Mesothelial cell of epicardium (in vitro differentiated cells): ENCODE results near the gene KRTAP4-6. TPM values are rescaled to one million over a fixed set of nuclear protein-coding genes. Genes with fewer than 3 reads are reported as not detected.
"Not testable (repeated sequence)": the region's sequence is repeated elsewhere in the genome, so short reads cannot be mapped to it uniquely, and the experiment has no call there.

ENCODE experiments used
- DNase-seq, 2 experiments: peaks; one replicate each; pipeline ENCODE4 v3.0.0; 2021; ENCODE audit warnings: low spot score in 2 of 2; ENCODE audit not compliant: unreplicated experiment in 2 of 2
- H3K27ac Mint-ChIP-seq: 2 replicates; pipeline ENCODE4 v1.8.0; 2021; ENCODE audit warnings: mixed read lengths
- H3K27me3 Mint-ChIP-seq: 2 replicates; pipeline ENCODE4 v1.8.0; 2021; ENCODE audit warnings: low read depth, mixed read lengths
- H3K36me3 Mint-ChIP-seq: 2 replicates; pipeline ENCODE4 v1.8.0; 2021; ENCODE audit warnings: mixed read lengths
- H3K4me1 Mint-ChIP-seq: 2 replicates; pipeline ENCODE4 v1.8.0; 2021; ENCODE audit warnings: mixed read lengths
- H3K4me3 Mint-ChIP-seq: 2 replicates; pipeline ENCODE4 v1.8.0; 2021; ENCODE audit warnings: mild to moderate bottlenecking, moderate library complexity, mixed read lengths
- H3K9me3 Mint-ChIP-seq: 2 replicates; pipeline ENCODE4 v1.8.0; 2021; ENCODE audit warnings: mixed read lengths
- CTCF ChIP-seq: fragments of 200-600 bp; sonication (generic); IDR thresholded peaks from one replicate; pipeline ENCODE4 v1.5.0; 2021; ENCODE audit warnings: antibody characterized with exemption; ENCODE audit not compliant: unreplicated experiment
- total RNA-seq: library from RNA; stranded (reverse); gene quantifications from 3 replicates; pipeline ENCODE4 v1.2.1, GENCODE V29; 2021

Gene KRTAP4-6
- total RNA-seq, 1 donor from 2014 or later = not detected

GRCh38 chr17:41126412-41126811 is 13.9 kb downstream of the KRTAP4-6 start:
- peaks cover 4% of the 10 kb centered on the region for H3K27me3 Mint-ChIP-seq

GRCh38 chr17:41125064-41125463 is 15.3 kb downstream of the KRTAP4-6 start:
- H3K4me1 Mint-ChIP-seq = peaks cover 12% of the 10 kb centered on the region
- no peak for TF ChIP-seq CTCF
- no peak overlapping the region for H3K27ac Mint-ChIP-seq
- peaks cover 2% of the 10 kb centered on the region for H3K36me3 Mint-ChIP-seq
- DNase-seq = no peak
- H3K4me3 Mint-ChIP-seq = no peak overlapping the region
- H3K9me3 Mint-ChIP-seq = peaks cover 27% of the 10 kb centered on the region
- H3K27me3 Mint-ChIP-seq = peaks cover 4% of the 10 kb centered on the region

More at GRCh38 chr17:41126412-41126811, 13.9 kb downstream of the KRTAP4-6 start:
- H3K4me3 Mint-ChIP-seq = no peak overlapping the region
- H3K27ac Mint-ChIP-seq = no peak overlapping the region
- H3K4me1 Mint-ChIP-seq = peaks cover 11% of the 10 kb centered on the region
- no peak for DNase-seq
- H3K9me3 Mint-ChIP-seq = peaks cover 27% of the 10 kb centered on the region
- no peak for TF ChIP-seq CTCF
- H3K36me3 Mint-ChIP-seq = peaks cover 2% of the 10 kb centered on the region

- H3K4me3 Mint-ChIP-seq, H3K36me3 Mint-ChIP-seq, H3K27ac Mint-ChIP-seq, H3K27me3 Mint-ChIP-seq, DNase-seq: not testable (repeated sequence)
- Mint-ChIP-seq H3K4me1 (peaks cover 16% of the 10 kb centered on the region), H3K9me3 (peaks cover 19% of the 10 kb centered on the region)
These were observed 16.4 kb downstream of the KRTAP4-6 start, which contains the start of gene KRTAP4-12 for GRCh38 chr17:41123991-41124371. Gene KRTAP4-12 (minus strand): TSS chr17:41124182. CDS start chr17:41124122, 60 bp downstream.

GRCh38 chr17:41123292-41123990 is 16.9 kb downstream of the KRTAP4-6 start:
- not testable (repeated sequence) for H3K36me3 Mint-ChIP-seq, H3K27me3 Mint-ChIP-seq, H3K4me3 Mint-ChIP-seq, DNase-seq, H3K27ac Mint-ChIP-seq
- Mint-ChIP-seq H3K4me1 (peaks cover 20% of the 10 kb centered on the region), H3K9me3 (peaks cover 15% of the 10 kb centered on the region)

GRCh38 chr17:41121742-41122141 is 18.6 kb downstream of the KRTAP4-6 start:
- Mint-ChIP-seq H3K27me3 (peaks cover 10% of the 10 kb centered on the region), H3K4me1 (peaks cover 28% of the 10 kb centered on the region), H3K9me3 (peaks cover 10% of the 10 kb centered on the region), H3K27ac (no peak overlapping the region), H3K36me3 (no peaks in the 10 kb centered on the region), H3K4me3 (no peak overlapping the region)
- DNase-seq = no peak
- no peak for TF ChIP-seq CTCF

GRCh38 chr17:41119696-41120690 is 20.4 kb downstream of the KRTAP4-6 start:
- H3K36me3 Mint-ChIP-seq, DNase-seq, H3K4me3 Mint-ChIP-seq, H3K9me3 Mint-ChIP-seq: not testable (repeated sequence)
- H3K27ac Mint-ChIP-seq = peak overlapping the region; percentile 62
- H3K4me1 Mint-ChIP-seq = peaks cover 44% of the 10 kb centered on the region
- peaks cover 10% of the 10 kb centered on the region for H3K27me3 Mint-ChIP-seq

GRCh38 chr17:41118721-41119120 is 21.6 kb downstream of the KRTAP4-6 start:
- no peak for TF ChIP-seq CTCF
- H3K9me3 Mint-ChIP-seq = peaks cover 5% of the 10 kb centered on the region
- no peaks in the 10 kb centered on the region for H3K36me3 Mint-ChIP-seq
- peaks cover 10% of the 10 kb centered on the region for H3K27me3 Mint-ChIP-seq
- no peak overlapping the region for H3K4me3 Mint-ChIP-seq
- no peak overlapping the region for H3K27ac Mint-ChIP-seq
- peaks cover 37% of the 10 kb centered on the region for H3K4me1 Mint-ChIP-seq
- no peak for DNase-seq

- H3K36me3 Mint-ChIP-seq, H3K27me3 Mint-ChIP-seq, H3K4me3 Mint-ChIP-seq, H3K27ac Mint-ChIP-seq, DNase-seq, H3K9me3 Mint-ChIP-seq: not testable (repeated sequence)
- peaks cover 33% of the 10 kb centered on the region for H3K4me1 Mint-ChIP-seq
These were observed 22.4 kb downstream of the KRTAP4-6 start, which contains the start of gene KRTAP4-11 for GRCh38 chr17:41117846-41118386. Gene KRTAP4-11 (minus strand): TSS chr17:41118373. CDS start chr17:41118315, 58 bp downstream.
